MCF 10A (cell line): ENCODE data around the gene BRD7. TPM values are rescaled to one million over a fixed set of nuclear protein-coding genes. Genes with fewer than 3 reads are reported as not detected.

Source experiments
- BruUV-seq: library from RNA; stranded (reverse); fragments of 400-500 nt; replicated peaks from 2 replicates; lab custom pipeline; 2021; lab: Mats Ljungman, UMichigan
- CTCF ChIA-PET: fragments of 300-600 bp; sonication (Branson Sonifier 250); formaldehyde crosslinking; extraction: SDS; loops from one replicate; lab custom pipeline; 2021; ENCODE audit warnings: antibody characterized with exemption, inconsistent platforms; lab: Yijun Ruan, JAX
- POLR2A ChIA-PET: fragments of 300-600, 350-650 bp; sonication (Branson Sonifier 250); formaldehyde crosslinking; extraction: SDS; loops from one replicate; lab custom pipeline; 2020; ENCODE audit warnings: antibody characterized with exemption, inconsistent platforms; lab: Yijun Ruan, JAX
- DNase-seq: peaks from one replicate; pipeline ENCODE4 v3.0.0-alpha.2; 2018; ENCODE audit not compliant: unreplicated experiment
- H3K27ac Mint-ChIP-seq: one replicate; pipeline ENCODE4 v1.8.0; 2022; ENCODE audit warnings: mild to moderate bottlenecking, low read depth, mixed read lengths; ENCODE audit not compliant: unreplicated experiment
- H3K27me3 Mint-ChIP-seq: one replicate; pipeline ENCODE4 v1.8.0; 2022; ENCODE audit warnings: mixed read lengths; ENCODE audit not compliant: insufficient read depth, unreplicated experiment
- H3K36me3 Mint-ChIP-seq: one replicate; pipeline ENCODE4 v1.8.0; 2022; ENCODE audit warnings: mild to moderate bottlenecking, moderate library complexity, mixed read lengths; ENCODE audit not compliant: insufficient read depth, unreplicated experiment
- H3K4me1 Mint-ChIP-seq: one replicate; pipeline ENCODE4 v1.8.0; 2022; ENCODE audit warnings: mixed read lengths; ENCODE audit not compliant: insufficient read depth, unreplicated experiment
- H3K4me3 Mint-ChIP-seq: one replicate; pipeline ENCODE4 v1.8.0; 2022; ENCODE audit warnings: mild to moderate bottlenecking, moderate library complexity, mixed read lengths; ENCODE audit not compliant: unreplicated experiment
- H3K9me3 Mint-ChIP-seq: one replicate; pipeline ENCODE4 v1.8.0; 2022; ENCODE audit warnings: mixed read lengths; ENCODE audit not compliant: unreplicated experiment
- intact Hi-C: fragments of 100-400 bp; cut with micrococcal nuclease; formaldehyde crosslinking; loops from 2 replicates; pipeline ENCODE4 v1.14.1; 2022
- total RNA-seq: library from RNA; stranded (reverse); gene quantifications from 2 replicates; pipeline ENCODE4 v1.2.3, GENCODE V29; 2022
- TF ChIP-seq, protein P1 (sequence below): fragments of 200-600 bp; IDR thresholded peaks from one replicate; pipeline ENCODE4 v1.8.0; 2022; ENCODE audit warnings: antibody characterized with exemption, mild to moderate bottlenecking; ENCODE audit not compliant: unreplicated experiment

BRD7 gene
- total RNA-seq, 1 experiment from 2014 or later = 75.9 TPM

DNA sequence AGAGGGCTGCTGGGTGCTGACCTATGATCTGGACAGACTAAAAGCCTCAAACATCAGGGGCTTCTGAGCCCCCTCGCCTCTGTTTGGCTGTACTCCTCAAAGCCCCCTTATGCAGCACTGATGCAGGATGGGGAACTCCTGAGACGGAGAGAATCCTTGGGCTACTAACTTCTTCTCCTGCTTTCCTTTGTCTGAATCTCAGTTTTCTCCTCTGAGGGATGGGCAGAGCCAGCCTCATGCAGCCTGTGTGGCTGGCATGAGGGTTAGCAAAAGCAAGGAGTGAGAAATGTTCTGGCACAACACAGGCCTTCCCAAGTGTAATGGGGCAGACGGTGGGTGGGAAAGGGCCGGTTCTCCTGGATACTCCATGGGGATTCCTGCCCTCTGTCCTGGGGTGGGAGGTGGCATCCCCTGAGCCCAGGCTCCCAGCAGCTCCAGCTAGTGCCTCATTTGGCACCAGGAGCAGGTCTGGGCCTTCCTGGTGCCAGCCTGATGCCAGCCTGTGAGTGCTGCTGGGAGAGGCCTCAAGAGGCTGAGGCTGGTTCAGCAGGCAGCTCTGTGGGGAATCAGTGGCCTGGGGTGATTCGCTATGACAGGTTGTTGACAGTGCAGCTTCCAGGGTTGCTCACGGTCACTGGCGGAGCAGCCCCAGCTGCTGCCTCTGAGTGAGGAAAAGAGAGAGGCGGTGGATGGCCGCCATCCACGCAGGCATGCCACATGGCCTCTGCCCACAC, 4.0 kb upstream of the BRD7 start:
- BruUV-seq = no TSS peak
- Mint-ChIP-seq H3K36me3 (peaks cover 12% of the 10 kb centered on the region), H3K27ac (no peak overlapping the region), H3K9me3 (no peaks in the 10 kb centered on the region), H3K4me1 (peaks cover 12% of the 10 kb centered on the region), H3K4me3 (no peak overlapping the region), H3K27me3 (no peaks in the 10 kb centered on the region)
- CTCF ChIA-PET = interaction anchor here (1.0 to 12.9 kb wide), 7 partner anchors 11 to 434 kb away, joined by 3 to 212 read pairs (median 11); no protein-coding TSS in a partner anchor
- POLR2A ChIA-PET = interaction anchor here (0.7 to 1.2 kb wide), 3 partner anchors 158 to 348 kb away, joined by 3 to 4 read pairs (median 3); partner anchors contain the start of gene CNEP1R1
- TF ChIP-seq, protein P1, sequence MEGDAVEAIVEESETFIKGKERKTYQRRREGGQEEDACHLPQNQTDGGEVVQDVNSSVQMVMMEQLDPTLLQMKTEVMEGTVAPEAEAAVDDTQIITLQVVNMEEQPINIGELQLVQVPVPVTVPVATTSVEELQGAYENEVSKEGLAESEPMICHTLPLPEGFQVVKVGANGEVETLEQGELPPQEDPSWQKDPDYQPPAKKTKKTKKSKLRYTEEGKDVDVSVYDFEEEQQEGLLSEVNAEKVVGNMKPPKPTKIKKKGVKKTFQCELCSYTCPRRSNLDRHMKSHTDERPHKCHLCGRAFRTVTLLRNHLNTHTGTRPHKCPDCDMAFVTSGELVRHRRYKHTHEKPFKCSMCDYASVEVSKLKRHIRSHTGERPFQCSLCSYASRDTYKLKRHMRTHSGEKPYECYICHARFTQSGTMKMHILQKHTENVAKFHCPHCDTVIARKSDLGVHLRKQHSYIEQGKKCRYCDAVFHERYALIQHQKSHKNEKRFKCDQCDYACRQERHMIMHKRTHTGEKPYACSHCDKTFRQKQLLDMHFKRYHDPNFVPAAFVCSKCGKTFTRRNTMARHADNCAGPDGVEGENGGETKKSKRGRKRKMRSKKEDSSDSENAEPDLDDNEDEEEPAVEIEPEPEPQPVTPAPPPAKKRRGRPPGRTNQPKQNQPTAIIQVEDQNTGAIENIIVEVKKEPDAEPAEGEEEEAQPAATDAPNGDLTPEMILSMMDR = no peak
- intact Hi-C loops = loop anchor here (5.0 kb wide), 1 partner anchor 375 kb away; no protein-coding TSS in a partner anchor
- no peak for DNase-seq

DNA sequence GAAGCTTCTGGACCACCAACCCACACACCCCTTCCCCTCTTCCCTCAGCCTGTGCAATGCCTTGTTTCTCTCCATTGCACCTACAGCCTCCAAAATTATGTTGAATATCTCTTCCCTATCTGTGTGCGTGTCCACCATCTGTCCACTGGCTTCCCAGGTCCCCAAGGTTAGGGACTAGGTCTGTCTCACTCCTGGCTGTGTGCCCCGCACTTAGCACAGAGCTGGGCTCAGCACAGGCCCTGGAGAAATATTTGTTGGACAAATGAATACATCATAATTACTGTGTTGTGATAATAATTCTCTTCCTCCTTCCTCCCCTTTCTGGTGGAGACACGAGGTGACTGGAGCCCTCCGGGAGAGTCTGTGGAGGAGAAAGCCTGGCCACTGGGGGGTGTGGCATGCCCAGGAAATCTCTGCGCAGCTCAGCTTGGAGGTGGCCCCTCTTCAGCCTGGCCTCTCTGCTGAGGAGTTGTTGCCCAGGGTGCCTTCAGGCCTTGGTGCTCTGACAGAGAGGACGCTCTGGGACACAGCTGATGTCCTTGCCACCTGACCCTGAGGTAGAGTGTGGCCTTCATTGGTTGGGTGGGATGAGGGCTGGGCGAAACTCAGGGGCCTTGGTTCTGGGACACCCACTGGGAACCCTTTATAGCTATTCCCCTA, 3.3 kb upstream of the BRD7 start:
- H3K4me3 Mint-ChIP-seq = no peak overlapping the region
- intact Hi-C loops = loop anchor here (5.0 kb wide), 1 partner anchor 375 kb away; no protein-coding TSS in a partner anchor
- no peak overlapping the region for H3K27ac Mint-ChIP-seq
- H3K4me1 Mint-ChIP-seq = peaks cover 16% of the 10 kb centered on the region
- no peak for DNase-seq
- peaks cover 9% of the 10 kb centered on the region for H3K36me3 Mint-ChIP-seq
- H3K27me3 Mint-ChIP-seq = no peaks in the 10 kb centered on the region
- ChIA-PET POLR2A (interaction anchor here (0.8 kb wide), 1 partner anchor 347 kb away, joined by 4 read pairs; the partner anchor contains the start of gene CNEP1R1), CTCF (interaction anchor here (0.7 to 12.9 kb wide), 7 partner anchors 8 to 434 kb away, joined by 3 to 212 read pairs (median 6); no protein-coding TSS in a partner anchor)
- TF ChIP-seq, protein P1 = no peak
- BruUV-seq = no TSS peak
- no peaks in the 10 kb centered on the region for H3K9me3 Mint-ChIP-seq

DNA sequence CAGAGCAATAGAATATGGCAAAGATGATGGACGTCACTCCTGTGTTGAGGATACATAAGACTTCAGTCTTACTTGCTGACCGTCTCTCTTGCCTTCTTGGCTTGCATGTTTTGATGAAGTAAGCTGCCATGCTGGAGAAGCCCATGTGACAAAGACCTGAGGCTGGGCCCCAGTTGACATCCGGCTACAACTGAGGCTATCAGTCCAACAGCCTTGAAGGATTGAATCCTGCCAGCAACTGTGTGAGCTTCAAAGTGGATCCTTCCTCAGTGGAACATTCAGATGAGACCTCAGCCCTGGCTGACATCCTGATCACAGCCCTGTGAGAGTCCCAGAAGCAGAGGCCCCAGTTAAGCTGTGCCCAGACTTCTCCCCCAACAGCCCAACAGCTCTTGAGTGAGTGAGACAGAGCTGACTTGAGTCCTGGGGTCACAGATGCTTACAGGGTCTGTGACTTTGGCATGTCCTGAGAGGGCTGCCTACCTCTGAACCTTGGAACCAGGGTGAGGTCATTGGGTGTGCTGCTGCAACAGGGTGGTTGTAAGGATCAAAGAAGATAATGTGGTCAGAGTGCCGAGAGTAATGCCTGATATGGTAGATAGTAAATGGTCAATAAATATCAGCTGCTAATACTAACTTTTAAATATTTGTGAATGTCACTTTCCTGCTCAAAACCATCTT, 2.4 kb upstream of the BRD7 start:
- POLR2A ChIA-PET = no interaction called here
- CTCF ChIA-PET = interaction anchor here (0.7 to 12.9 kb wide), 5 partner anchors 9 to 376 kb away, joined by 3 to 212 read pairs (median 4); no protein-coding TSS in a partner anchor
- Mint-ChIP-seq H3K4me1 (peaks cover 18% of the 10 kb centered on the region), H3K27ac (no peak overlapping the region), H3K4me3 (no peak overlapping the region), H3K9me3 (no peaks in the 10 kb centered on the region), H3K36me3 (peaks cover 15% of the 10 kb centered on the region), H3K27me3 (no peaks in the 10 kb centered on the region)
- no peak for DNase-seq
- intact Hi-C loops = loop anchor here (5.0 kb wide), 1 partner anchor 376 kb away; no protein-coding TSS in a partner anchor
- no TSS peak for BruUV-seq
- TF ChIP-seq, protein P1 = no peak
